HG03066 (cell line): Measurements from ENCODE around the gene GNAT1.

ENCODE experiments used
- ATAC-seq: cut with Tn5 transposase; IDR thresholded peaks from one replicate; pipeline ENCODE4 v1.9.1; 2021; ENCODE audit warnings: low read depth; ENCODE audit not compliant: unreplicated experiment

Gene GNAT1

DNA sequence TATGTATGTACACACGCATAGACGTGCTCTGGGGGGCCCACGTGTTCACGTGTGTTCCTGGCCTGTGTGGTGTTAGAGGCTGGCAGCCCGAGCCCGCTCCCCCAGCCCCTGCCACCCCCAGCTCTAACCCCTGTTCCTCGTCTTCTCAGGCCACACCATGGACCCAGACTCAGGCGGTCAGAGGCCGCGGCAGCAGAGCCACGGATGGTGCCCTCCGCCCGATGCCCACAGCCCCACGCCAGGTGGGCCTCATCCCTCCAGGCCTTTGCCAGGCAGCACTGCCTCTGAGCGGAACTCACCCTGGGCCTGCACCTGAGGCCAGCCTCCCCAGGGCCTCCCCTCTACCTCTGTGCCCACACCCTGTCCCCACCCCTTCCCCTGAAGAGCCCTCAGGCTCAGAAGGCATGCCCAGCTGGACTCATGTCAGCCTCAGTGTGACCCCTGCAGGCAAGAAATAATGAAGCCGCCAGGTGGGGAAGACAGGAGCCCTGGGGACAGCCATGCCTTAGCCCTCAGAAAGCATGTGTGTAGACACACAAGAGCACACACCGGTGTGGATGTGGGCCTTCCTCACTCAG lies 16.4 kb upstream of the GNAT1 start:
- no peak for ATAC-seq

DNA sequence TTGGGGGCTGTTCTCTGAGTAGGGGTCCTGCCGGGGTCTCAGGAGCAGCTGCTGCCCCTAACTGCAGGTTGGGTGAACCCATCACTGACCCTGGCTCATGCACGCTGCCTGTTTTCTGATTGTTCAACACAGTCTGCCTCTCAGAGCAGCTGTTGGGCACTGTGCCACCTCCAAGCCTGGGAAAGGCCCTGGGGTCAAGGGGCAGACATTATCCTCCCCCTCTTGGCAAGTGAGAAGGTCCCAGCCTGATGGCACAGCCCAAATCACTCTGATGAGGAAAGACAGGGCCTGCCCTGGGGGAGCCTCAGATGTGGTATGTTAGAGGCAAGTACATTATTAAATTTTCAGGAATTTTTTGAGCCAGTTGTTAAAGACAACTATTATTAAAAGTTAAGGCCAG lies 14.1 kb upstream of the GNAT1 start:
- ATAC-seq: no peak

GRCh38 chr3:50179710-50180109 lies 11.7 kb upstream of the GNAT1 start:
- no peak for ATAC-seq

GRCh38 chr3:50181985-50182384 lies 9.4 kb upstream of the GNAT1 start:
- ATAC-seq: no peak

- ATAC-seq: no peak
These were observed 8.8 kb upstream of the GNAT1 start for GRCh38 chr3:50182533-50183099.

DNA sequence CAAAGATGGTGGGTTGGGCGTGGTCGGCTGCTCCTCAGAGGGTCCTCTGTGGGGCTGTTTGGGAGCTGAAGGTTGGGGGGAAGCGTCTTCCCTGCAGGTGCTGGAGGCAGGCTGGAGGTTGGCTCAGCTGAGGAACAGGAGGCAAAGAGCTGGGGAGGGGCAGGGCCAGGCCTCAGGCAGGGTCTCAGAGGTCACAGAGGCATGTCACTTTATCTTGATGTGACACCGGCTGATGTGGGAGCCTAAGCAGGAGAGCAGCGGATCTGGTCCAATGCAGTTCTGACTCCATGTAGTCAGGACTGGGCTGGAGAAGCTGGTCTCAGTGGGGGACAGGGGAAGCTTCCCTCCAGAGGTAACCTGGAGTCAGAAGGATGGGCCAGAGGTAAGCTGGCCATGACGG lies 7.7 kb upstream of the GNAT1 start:
- ATAC-seq: no peak

DNA sequence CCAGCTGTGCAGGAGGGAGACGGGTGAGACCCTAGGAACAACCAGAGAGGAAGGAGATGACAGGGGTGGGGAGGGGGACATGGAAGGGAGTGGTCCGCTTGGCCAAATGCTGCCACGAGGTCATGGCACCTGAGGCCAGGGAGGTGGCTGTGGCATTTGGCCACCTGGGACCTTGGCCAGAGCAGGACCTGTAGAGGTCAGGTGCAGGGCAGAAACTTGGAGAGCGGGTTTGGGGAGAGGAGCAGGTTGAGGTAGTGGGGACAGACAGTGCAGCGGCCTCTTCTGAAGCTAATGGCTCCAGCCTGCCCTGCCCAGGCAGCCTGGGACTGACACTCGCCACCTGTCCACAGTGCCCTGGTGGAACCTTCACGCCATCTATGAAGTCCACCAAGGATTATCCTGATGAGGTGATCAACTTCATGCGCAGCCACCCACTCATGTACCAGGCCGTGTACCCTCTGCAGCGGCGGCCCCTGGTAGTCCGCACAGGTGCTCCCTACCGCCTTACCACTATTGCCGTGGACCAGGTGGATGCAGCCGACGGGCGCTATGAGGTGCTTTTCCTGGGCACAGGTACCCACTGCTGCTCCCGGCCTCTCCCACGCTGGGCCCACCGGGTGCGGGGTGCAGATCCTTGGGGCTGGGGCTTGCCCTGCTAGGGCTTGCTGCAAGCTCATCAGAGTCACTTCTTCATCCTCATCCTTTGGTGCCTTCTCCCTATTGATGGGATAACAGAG lies 7.0 kb upstream of the GNAT1 start:
- no peak for ATAC-seq

DNA sequence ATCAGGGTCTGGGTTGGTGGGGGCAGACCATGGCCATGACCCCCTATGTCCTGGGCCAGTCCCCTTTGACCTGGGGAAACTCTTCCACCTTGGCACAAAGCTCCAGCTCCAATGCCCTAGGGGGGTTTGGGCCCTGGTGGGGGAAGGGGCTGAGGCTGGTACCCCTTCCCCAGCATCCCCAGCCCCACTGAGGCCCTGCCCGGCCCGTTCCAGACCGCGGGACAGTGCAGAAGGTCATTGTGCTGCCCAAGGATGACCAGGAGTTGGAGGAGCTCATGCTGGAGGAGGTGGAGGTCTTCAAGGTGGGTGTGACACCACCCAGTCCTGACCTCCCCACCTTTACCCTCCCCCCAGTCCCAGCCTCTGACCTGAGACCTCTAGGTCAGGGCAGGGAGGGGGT lies 6.2 kb upstream of the GNAT1 start:
- ATAC-seq: no peak

GRCh38 chr3:50186096-50186495 lies 5.3 kb upstream of the GNAT1 start:
- ATAC-seq: no peak

DNA sequence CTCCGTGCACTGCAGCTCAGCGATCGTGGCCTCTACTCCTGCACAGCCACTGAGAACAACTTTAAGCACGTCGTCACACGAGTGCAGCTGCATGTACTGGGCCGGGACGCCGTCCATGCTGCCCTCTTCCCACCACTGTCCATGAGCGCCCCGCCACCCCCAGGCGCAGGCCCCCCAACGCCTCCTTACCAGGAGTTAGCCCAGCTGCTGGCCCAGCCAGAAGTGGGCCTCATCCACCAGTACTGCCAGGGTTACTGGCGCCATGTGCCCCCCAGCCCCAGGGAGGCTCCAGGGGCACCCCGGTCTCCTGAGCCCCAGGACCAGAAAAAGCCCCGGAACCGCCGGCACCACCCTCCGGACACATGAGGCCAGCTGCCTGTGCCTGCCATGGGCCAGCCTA lies 3.7 kb upstream of the GNAT1 start:
- ATAC-seq: no peak

- ATAC-seq: no peak
These were observed 2.1 kb upstream of the GNAT1 start for GRCh38 chr3:50189274-50189673.

DNA sequence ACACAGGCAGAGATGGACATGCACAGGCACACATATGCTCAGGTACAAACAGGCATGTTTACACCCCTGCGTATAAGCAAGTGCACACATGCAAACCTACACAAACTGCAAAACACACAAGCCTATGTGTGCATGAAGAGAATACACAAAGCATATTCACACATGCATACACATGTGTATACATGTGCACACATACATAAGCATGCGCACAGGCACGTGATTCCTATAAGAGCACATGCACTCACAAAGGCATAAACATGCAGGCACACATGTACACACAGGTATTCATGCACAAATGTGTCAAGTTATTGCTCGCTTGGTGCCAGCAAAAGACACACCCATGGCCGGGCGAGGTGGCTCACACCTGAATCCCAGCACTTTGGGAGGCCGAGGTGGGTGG lies 1.4 kb upstream of the GNAT1 start:
- ATAC-seq: no peak

DNA sequence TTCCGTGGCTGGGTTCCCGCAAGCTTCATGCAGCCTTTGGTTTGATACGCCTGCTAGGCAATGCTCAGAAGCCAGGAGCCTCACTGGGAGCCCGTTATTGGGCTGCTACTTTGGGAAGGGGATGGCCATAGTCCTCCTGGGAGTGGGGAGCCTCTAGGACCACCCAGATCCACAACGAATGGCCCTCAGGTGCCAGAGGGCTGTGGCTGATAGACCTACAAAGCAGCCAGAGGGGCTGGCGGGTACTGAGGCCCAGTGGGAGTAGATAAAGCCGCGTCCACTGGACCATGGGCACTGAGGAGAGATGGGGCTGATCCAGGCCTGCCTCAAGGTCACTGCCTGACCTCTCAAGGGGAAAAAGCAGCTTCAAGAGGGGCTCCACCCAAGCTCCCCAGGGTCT lies 714 bp downstream of the GNAT1 start:
- no peak for ATAC-seq

DNA sequence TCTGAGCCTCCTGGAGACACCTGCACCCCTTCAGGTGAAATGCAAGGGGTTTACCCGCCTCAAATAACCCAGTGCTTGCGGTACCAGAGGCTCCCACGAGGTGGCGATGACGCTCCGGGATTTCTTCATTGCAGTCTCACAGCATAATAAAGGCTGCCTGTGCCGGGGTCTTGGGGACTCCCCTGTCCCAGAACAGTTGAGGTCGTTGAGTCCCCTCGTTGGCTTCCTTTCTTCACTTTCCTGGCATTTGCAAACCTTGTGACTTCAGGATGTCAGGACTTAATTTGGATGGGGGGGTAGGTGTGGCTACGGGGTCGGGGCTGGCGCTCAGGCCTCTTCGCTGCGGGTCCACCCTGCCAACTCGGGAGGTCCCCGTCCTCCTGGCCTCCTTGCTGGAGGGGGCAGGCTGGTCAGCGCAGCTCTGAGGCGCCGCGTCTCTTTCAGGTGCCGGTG lies 1.3 kb downstream of the GNAT1 start:
- ATAC-seq: no peak

GRCh38 chr3:50193286-50193685 lies 1.9 kb downstream of the GNAT1 start:
- ATAC-seq: no peak

GRCh38 chr3:50193746-50194127 lies 2.3 kb downstream of the GNAT1 start:
- no peak for ATAC-seq

DNA sequence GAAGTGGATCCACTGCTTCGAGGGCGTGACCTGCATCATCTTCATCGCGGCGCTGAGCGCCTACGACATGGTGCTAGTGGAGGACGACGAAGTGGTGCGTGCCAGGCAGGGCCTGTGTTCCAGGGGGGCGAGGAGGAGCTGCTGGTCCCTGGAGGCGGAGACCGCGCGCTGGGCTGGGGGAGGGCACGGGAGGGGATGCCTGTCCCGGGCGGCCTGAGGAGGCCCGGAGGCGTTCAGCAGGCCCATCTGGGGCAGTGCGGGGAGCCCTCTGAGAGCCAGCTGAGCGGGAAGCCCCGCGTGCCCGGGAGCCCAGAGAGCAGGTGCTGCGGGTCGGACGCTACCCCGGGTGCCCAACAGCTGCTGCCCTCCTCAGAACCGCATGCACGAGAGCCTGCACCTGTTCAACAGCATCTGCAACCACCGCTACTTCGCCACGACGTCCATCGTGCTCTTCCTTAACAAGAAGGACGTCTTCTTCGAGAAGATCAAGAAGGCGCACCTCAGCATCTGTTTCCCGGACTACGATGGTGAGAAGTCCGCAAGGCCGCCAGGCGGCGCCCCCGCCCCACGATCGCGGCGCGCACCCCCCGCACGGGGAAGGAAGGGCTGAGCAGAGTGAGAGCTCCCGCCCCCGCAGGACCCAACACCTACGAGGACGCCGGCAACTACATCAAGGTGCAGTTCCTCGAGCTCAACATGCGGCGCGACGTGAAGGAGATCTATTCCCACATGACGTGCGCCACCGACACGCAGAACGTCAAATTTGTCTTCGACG lies 2.9 kb downstream of the GNAT1 start:
- no peak for ATAC-seq

DNA sequence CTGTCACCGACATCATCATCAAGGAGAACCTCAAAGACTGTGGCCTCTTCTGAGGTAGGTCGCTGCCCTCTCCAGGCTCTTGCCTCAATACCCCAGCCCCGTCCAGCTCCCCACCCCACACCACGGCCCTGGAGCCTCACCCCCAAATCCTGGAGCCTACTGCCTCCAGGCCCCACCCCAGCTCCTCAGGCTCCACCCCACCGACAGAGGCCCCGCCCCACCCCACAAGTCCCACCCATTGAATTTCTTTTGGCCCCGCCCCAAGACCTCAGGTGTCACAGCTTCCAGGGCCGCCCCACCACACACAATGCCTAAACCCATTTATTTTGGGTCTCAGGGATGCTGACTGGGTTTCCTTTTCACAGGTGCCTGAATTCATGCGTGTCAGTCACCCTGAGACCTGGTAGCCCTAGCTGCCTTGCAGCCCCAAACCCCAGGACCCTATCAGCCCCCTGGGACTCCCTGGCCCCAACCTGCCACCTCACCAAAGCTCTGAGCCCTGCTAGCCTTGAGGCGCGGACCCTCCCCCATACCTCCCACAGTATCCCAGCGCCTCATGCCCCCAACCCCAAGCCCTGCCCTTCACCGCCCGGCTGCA lies 3.6 kb downstream of the GNAT1 start:
- ATAC-seq: no peak

DNA sequence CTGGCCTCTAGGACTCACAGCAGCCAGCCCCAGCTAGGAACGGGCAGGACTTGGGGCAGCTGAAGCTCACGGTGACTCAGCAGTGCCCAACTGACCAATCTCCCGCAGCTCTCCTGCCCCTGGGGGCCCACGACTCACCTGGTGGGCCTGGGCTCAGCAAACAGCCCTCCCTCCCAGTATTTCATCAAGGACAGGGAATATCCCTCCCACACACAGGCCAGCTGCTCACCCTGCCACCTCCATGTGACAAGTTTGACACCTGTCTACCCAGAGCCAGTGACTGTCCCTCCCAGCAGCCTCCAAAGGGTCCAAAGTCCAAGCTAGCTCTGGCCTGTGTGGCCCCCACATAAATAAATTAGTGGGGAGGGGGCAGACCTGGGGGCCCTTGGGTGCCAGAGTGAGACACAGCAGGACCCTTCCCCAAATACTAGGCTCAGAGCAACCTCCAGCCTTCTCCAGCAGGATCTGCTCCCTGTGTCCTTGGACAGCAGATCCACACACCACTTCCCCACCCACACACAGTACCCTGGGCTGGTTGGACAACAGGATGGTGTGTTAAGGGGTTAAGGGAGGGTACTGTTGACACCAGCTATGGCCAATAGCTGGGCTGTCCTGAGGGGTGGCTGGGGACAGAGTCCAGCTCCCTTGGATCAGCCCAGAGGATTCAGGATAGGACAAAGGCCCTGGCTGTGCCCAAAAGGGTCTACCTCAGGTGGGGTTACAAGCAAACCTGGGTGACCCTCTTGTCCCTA lies 4.3 kb downstream of the GNAT1 start:
- ATAC-seq: no peak

- no peak for ATAC-seq
These were observed 4.9 kb downstream of the GNAT1 start for GRCh38 chr3:50196253-50196801.
